HG03159 (cell line): ENCODE measurements around the gene PTGDR.

ENCODE experiments used
- ATAC-seq: cut with Tn5 transposase; IDR thresholded peaks from one replicate; pipeline ENCODE4 v1.9.1; 2021; ENCODE audit warnings: mild to moderate bottlenecking, moderate library complexity; ENCODE audit not compliant: unreplicated experiment

PTGDR gene

DNA sequence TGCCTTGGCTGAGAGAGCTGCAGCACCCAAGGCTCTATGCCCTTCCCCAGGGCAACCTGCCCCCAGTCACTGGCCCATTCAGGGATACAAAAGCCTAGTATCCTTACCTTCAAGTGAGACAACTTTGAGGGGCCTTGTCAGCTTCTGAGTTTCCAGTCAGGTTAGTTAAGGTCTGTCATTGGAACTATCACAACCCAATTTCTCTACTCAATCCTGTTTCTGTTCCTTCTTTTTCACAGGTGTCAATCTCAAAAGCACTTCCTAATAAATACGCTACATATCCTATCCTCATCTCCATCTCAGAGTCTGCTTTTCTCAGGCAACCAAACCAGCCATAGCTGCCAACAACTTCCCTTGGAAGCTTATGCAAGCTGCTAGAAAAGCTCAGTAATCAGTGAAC lies 4.9 kb upstream of the PTGDR start:
- no peak for ATAC-seq

DNA sequence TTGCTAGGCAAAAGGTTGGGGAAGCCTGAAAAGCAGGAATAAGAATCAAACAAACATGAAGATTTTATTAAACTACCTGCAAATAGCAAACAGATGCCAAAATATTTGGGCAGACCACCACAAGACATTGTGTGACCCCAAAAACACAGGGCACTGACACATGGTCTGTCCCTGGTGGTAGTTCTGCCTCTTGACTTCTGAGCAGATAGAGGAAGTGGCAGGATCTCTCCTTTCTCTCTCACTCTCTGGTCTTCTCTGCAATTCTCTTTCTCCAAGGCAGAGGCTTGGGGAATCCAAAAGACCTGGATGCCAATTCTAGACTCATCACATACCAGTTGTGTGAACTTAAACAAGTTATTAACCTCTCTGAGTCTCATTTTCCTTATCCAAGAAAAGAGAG lies 4.3 kb upstream of the PTGDR start:
- ATAC-seq, result no peak

DNA sequence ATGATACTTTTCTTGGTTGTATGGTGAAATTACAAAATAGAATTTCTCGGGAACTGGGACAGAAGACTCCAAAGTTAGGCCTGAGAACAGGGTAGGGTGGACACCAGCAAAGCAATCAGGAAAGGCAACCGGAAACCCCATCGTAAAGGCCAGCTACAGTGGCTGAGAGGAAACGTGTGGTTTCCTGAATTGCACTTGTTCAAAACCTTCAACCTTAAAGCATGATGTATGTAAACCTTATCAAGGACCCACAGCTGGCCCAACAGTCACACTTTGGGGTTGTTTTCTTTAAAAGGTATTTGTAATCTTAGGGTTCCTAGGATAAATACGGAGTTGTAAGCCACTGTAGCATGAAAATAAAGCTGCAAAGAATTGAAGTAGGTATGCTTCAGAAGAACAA lies 2.2 kb upstream of the PTGDR start:
- ATAC-seq, result no peak

DNA sequence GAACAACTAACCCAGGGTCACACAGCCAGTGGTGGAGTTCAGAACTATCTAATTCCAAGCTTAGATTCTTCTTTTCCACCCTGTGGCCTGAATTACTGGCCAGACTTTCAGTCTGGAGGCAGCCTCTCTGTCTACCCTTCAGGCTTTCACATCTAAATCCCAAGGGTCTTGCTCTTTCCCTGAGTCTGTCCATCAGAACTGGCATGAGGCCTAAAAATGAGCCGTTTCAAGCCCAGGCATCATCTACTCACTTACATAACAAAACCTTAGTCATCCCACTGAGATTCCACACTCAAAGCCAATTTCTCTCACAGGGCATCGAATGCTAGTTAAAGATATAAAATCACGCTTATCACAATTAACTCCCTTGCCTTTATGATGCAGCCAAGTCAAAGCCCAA lies 1.3 kb upstream of the PTGDR start:
- ATAC-seq, result no peak

DNA sequence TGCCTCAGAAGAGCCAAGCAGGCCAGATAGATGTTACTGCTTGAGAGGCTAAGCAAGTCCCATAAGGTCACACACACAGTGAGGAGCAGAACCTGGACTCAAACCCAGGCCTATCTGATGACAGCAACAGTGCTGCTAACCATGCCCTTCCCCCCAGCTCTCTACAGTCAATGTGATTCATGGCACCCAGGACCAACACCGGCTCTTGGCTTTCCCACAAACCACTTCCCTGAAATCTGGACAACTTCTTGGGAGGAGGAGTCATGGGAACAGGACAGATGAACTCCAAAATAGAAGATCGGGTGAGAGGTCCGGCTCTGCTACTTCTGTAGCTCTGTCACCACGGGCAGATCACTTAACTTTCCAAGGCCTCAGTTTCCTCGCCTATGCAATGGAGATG lies 716 bp upstream of the PTGDR start:
- no peak for ATAC-seq

DNA sequence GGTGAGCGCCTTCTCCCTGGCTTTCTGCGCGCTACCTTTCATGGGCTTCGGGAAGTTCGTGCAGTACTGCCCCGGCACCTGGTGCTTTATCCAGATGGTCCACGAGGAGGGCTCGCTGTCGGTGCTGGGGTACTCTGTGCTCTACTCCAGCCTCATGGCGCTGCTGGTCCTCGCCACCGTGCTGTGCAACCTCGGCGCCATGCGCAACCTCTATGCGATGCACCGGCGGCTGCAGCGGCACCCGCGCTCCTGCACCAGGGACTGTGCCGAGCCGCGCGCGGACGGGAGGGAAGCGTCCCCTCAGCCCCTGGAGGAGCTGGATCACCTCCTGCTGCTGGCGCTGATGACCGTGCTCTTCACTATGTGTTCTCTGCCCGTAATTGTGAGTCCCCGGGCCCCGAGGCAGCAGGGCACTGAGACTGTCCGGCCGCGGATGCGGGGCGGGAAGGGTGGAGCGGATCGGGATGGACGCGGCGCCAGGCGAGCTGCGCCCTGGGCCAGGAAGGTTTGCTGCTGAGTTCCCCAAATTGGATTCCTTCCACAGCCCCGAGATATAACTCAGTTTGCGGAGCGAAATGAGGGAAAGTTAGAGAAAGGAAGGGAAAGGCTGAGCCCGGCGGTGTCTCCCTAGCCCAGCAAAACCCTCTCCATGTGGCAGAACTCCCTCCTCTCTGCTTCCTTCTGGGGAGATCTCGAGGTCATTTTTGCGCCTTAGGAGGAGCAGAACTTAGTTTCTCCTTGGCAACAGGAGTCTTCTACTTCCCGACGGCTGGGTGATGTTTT lies 972 bp downstream of the PTGDR start:
- no peak for ATAC-seq

DNA sequence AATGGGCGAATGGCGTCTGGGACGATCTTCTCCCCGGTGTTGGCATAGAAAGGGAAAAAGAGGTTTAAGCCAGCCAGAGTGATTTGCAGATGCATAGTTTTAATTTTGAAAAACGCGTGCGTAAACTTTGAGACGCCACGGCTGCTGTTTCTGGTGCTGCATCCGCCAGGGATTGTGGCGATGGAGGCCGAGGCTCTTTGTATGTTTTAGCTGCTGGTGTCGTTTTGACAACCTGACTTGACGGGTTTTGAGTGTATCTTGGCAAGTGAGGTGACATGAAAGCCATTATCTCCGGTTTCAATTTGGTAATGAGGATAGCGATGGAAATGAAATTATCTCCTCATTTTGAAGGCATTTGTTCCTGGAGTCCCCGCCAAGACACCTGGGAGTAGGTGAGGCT lies 1.6 kb downstream of the PTGDR start:
- ATAC-seq, result no peak

DNA sequence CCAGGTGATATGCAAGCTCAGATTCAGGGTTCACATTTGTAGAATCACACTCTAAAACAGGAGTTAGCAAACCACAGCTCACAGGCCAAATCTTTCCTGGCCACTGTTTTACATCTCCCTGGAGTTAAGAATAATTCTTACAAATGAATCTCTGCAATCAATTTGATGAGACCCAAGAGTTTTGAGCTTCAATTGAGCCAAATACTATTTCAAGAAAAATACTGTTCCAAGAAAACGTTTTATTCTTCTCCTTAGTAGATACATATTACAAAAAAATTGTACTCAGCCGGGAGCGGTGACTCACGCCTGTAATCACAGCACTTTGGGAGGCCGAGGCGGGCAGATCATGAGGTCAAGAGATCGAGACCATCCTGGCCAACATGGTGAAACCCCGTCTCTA lies 2.5 kb downstream of the PTGDR start:
- ATAC-seq, result no peak

DNA sequence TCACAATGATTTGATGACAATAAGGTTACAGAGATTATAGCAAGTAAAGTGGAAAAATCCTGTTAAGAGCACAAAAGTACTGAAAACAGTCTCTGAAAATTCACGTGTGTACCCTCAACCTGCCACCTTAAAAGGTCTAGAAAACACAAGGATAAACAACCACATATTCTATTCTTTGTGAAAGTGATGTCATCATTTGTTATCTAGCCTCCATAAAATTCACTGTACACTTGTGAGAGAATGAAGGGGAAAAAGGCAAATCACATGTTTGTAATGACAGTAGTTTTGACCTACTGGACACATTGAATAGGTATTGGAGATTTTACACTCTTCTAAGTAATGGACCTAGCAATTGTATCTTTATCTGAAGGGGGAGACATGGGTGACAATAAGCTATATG lies 4.0 kb downstream of the PTGDR start:
- ATAC-seq, result no peak

DNA sequence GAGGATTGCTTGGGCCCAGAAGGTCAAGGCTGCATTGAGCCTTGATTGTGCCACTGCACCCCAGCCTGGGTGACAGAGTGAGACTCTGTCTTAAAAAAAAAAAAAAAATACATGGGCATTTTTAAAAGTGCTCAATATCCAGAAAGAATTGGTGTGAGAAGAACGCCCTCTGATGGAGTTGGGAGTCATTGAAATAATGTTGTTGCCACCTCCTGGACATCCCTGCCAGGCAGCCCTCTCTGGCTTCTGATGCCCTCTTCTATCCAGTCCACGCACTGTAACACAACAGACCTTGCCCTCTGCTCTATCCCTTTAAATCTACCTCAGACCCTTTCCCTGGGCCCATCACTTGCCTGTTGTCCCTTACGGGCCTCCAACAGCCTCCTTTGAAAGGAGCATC lies 4.9 kb downstream of the PTGDR start:
- ATAC-seq, result no peak

DNA sequence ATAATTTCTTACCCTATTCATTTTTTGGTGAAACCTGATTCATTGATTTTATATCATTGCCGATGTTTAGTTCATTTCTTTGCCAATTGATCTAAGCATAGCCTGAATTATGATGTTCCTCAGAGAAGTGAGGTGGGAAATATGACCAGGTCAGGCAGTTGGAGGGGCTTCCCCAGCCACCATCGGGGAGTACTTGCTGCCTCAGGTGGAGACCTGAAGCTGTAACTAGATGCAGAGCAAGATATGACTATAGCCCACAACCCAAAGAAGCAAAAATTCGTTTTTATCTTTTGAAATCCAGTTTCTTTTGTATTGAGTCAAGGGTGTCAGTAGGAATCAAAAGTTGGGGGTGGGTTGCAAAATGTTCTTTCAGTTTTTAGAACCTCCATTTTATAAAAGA lies 7.9 kb downstream of the PTGDR start:
- ATAC-seq, result no peak

DNA sequence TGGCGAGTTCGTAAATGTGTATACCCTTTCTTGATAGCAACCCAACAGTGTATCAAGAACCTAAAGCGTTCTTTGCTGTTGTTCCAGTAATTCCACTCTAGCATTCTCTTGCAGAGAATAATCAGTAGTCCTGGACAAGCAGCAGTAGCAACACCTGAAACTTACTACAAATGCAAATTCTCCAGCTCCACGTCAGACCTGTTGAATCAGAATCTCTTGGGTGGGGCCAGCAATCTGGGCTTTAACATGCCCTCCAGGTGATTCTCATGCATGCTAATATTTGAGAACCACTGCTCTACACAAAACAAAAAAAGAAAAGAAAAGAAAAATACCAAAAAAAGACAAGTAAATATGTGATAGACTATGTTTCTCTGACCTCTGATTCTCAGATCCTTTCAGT lies 10.1 kb downstream of the PTGDR start:
- no peak for ATAC-seq

DNA sequence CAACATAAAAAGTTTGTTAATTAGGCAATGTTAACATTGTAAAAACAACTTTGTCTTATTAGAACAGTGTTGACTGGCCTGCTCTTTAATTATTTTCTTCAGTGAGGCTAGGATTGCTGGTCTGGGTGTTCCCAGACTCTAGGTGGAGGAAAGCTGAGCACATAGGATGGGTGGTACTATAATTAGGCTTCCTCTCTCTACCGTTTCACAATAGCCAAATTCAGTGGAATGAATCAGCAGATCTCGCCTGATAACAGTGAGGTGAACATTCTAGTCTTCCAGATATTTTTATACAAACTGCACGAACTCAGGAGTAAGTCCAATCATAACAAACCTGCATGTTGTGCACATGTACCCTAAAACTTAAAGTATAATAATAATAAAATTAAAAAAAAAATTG lies 11.9 kb downstream of the PTGDR start:
- ATAC-seq, result no peak

DNA sequence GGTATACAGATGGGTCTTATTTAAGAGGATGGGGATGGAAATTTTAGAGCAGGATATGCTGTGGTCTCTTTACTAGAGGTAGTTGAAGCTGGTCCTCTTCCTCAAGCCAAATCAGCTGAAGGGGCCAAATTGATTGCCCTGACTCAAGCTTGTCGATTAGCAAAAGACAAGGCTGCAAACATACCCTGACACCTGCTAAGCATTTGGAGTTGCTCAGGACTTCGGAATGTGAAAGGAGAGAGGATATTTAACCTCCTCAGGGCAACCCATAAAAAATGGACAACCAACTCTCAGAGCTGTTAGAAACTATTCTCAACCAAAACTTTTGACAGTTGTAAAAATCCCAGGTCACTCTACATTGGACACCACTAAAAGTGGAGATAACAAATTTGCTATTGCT lies 15.6 kb downstream of the PTGDR start:
- no peak for ATAC-seq

DNA sequence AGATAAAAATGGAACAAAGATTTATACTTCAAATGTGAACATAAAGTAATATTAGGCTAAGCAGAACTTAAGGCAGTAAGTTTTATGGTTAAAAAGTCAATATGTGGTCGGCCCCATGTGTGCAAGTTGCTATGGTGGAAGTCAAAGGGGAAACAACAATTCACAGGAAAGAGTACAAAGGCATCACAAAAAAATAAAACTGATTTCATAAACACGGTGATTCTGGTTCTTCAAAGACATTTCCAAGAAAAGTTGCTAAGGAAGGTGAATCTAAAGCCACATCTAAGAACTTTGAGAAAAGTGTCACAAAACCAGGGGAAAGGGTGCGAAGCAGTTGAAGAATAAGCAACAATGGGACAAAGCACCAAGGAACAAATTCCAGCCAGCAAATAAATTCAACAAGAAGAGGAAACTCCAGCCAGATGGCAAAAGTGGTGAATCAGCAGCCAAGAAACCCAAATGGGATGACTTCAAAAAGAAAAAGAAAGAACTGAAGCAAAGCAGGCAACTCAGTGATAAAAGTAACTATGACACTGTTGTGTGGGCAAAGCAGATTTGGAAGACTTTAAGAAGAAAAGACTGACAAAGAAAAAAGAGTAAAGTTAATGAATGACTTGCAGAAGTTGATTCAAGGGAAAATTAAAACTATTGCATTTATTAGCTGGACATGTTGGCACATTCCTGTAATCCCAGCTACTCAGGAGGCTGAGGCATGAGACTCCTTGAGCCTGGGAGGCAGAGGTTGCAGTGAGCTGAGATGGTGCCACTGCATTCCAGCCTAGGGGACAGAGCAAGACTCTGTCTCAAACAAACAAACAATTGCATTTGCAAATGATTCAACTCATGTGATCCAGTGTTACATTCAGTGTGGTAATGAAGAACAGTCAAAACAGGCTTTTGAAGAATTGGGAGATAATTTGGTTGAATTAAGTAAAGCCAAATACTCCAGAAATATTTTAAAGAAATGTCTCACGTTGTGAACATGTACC lies 19.5 kb downstream of the PTGDR start:
- ATAC-seq, result no peak

DNA sequence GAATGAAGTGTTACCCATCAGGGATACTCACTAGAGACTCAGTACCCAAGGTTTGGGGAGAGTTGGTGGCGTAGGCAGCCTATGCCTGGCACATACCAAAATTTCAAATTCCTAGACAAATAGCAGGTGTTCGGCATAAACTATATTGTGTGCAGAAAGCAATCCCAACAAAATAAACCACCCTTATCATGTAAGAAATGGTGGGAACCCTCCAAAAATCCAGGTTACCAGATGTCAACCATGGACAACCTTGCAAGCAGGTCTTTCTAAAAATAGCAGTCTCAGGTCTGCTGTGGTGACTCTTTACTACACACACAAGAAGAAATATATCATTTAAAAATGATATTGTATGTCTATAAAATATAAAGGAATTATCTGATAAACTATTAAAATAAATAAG lies 28.9 kb downstream of the PTGDR start:
- no peak for ATAC-seq

DNA sequence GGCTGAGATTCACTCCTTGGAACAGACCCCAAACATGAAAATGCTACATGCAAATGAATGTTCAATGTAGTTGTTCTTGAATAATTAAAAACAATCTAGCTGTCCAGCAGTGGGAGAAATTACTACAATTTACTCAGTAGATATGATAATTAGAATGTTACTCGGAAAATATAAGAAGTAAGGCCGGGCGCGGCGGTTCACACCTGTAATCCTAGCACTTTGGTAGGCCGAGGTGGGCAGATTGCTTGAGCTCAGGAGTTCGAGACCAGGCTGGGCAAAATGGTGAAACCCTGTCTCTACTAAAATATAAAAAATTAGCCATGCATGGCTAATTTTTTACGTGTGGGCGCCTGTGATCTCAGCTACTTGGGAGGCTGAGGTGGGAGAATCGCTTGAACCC lies 31.3 kb downstream of the PTGDR start:
- ATAC-seq, result no peak

DNA sequence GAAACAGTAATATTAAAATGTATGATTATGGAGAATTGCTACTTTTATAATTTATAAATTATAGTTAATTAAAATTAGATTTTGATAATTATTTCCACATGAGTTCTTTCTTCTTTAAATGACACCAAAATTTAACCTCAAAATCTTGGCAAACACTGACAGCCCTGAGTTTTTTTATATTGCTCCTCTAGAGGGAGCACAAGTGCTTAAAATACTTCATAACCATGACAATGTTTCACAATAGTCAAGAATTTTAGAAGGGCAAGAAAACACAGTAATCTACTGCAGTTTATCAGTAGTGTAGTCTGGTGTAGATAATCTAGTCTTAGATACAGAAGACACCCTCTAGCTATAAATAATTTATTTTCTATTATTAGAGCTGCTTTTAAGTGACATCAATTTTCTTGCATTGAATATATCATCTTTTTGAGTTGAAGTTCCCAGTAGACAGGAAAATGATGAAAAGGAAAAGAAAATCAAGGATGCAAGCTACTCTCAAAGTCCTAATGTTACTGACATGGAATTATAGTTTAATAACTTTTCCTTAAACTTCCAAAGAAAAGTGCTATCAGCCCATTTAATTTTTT lies 32.3 kb downstream of the PTGDR start:
- no peak for ATAC-seq

DNA sequence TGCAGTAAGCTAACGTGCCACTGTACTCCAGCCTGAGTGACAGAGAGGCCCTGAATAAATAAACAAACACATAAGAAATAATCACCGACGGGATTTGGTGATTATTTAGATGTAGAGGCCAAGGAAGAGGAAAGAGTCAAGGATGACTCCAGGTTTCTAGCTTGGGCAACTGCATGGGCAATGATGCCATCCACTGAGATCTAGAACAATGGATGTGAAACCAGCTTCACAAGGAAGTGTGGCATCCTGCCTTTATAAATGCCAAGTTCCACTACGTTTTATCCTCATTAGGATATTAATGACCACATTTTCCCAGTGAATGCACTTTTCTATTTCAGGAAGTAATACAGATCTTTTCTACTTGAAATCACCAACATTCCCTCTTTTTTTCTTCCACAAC lies 35.7 kb downstream of the PTGDR start:
- no peak for ATAC-seq

DNA sequence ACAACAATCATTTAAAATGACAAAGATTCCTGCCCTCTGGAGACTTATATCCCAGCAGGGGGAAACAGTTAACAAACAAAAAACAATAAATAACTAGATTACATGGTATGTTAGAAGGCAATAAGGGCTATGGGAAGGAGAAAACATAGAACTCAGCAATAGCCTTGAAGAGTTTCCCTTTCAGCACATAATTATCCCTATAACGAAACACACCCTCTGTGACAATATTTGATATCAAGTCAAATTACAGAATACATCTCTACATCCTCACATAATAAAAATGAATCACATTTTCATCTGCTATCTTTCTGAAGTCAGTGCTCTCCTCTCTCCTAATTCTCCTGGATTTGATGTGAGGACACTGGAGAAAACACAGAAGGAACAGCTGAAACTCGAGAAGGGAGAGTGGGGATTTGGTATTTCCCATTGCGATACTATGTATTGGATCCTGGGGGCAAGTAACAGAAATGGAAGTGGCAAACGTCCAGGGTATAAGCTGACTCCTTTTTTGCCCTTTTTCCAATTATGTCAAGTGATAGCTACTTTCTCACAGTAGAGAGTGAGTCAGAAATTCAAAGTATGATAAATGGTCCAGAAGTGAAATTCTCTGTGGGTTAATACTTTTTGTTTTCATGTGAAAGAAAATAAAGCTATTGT lies 36.9 kb downstream of the PTGDR start:
- no peak for ATAC-seq

DNA sequence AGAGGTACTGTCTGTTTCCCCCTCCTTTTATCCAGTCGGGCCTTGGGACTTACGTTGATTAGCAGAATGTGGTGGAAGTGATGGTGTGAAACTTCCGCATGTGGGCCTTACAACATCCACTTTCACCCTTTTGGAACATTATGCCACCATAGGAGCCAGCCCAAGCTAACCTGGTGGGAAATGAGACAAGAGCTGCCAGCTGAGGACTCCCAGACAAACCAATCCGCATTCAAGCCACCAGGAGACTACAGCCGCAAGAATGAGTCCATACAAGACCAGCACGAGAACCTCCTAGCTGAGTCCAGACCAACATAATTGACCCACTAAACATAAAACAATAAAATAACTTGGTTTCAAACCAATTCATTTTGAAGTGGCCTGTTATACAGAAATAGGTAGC lies 37.5 kb downstream of the PTGDR start:
- ATAC-seq, result no peak
